T47D (cell line): ENCODE results near the gene GPR55.

ENCODE experiments used
- DNase-seq, 2 experiments: peaks; one replicate each; pipeline versions ENCODE4 v3.0.0 to v3.0.0-alpha.2; 2011 to 2012; ENCODE audit warnings: low read depth in 1 of 2, low spot score in 1 of 2
- JUND ChIP-seq: IDR thresholded peaks from 2 replicates; pipeline ENCODE4 v1.6.1; 2012; ENCODE audit warnings: low read depth
- in situ Hi-C: cut with HindIII; loops from 2 replicates; pipeline ENCODE4 v1.10.0; 2016; ENCODE audit warnings: low sequenced_read_pairs, low pct_unique_long_range_greater_than_20kb

GPR55 gene

DNA sequence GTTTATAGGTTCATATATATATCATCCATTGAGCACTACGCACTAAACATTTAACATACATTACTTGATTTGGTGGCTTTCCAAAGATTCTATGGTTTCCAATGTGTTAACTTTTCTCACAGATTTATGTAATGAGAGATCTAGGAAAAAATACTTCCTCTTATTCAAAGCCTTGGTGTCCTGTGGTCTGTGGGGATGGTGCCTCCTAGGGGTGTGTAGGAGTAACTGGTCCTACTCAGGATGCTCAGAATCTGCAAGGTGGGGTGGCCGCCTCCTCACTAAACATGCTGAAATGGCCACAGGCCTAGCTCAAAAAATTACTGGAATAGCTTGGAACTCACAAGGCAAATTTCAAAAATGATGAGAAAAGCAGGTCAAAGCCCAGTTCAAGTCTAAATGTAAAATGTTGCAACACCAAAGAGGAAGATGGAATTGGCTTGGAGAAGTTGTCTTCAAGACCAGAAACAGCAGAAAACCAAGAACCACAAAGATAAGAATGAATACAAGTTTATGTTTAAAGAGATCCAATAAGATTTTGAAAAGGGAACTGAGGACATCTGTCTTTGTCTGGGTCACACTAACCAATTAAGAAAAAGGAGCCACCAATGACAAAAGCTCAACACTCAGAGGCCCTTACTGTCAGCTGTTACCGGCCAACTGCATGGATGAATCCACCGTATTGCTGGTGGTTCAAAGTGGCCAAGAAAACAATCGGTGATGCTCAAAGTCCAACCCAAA is 11.5 kb downstream of the GPR55 start:
- in situ Hi-C loops: no loop called here
- no peak for DNase-seq
- TF ChIP-seq JUND: no peak

GRCh38 chr2:230912724-230913123 is 12.3 kb downstream of the GPR55 start:
- DNase-seq: no peak

DNA sequence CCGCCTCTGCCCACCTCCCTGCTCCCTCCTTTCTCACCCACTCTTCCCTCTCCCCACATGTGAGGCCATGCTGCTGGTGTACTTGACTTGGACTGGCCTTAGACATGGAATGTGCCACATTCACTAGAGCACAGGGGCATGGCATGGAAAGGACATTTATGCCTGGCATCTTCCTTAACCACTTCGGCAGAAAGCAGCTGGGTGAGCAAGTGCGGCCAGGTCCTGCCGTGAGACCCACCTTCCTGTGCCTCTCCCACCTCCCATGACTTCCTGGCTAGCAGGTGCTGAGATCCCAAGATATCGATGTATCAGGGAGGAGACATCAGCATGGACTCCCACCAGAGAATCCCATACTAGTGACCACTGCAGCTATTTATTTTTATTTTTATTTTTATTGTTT is 13.0 kb downstream of the GPR55 start:
- DNase-seq: no peak
- in situ Hi-C loops: no loop called here
- no peak for TF ChIP-seq JUND

More at GRCh38 chr2:230912724-230913123, 12.3 kb downstream of the GPR55 start:
- in situ Hi-C loops: no loop called here
- no peak for TF ChIP-seq JUND

DNA sequence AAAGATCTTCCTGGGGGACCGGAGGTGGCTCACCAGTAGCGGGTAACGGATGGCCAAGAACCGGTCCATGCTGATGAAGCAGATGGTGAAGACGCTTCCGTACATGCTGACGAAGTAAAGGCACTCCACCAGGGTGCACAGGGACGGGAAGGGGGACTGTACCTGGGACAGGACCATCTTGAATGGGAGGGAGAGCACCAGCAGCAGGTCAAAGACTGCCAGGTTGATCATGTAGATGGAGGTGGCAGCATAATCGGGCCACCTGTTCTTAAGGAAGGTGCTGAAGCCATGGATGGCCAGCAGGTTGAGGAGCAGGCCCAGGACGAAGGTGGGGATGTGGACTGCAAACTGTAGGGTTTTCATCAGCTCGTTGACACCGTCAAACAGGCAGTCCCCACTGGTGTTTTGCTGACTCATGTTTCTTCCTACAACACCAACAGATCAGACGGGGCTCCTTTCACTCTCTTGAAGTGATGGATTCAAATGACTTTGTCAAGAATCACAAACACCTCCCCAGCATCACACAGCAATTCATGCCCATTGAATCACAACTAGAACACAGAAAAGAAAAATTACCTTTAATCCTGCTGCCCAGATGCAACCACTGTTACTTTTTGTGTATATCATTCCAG is 14.4 kb downstream of the GPR55 start:
- no peak for DNase-seq
- in situ Hi-C loops: no loop called here
- TF ChIP-seq JUND: no peak

- DNase-seq: no peak
- in situ Hi-C loops: no loop called here
- TF ChIP-seq JUND: no peak
Observed at GRCh38 chr2:230909841-230910545, 15.0 kb downstream of the GPR55 start.

DNA sequence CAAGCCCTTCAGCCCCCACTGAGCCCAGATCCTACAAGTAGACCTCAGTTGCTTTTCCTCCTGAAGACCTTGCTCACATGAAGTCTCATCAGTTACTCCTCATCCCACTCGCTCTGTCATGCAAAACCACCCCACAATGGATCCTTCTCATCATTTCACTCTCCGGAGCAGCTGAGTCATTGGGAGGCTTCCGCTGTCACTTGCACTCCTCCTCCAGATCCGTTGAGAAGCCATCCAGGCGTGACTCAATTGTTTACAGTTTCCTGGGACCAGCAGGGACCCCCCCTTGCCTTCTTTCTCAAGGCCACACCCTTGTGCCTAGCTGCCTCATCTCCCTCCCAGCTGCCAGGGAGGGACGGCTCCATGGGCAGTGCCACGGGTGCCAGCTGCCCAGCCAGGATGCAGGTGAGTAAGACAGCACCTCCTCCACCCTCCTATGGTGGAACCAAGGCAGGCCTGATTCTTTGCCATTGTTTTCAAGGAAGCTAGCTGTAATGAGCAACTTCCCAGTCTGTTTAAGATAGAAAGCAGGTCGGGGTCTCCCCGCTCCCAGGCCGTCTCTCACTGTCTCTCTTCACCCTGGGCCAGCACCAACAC is 16.3 kb downstream of the GPR55 start:
- in situ Hi-C loops: no loop called here
- TF ChIP-seq JUND: no peak
- DNase-seq: no peak

- in situ Hi-C loops: no loop called here
- no peak for DNase-seq
- no peak for TF ChIP-seq JUND
Observed at GRCh38 chr2:230908092-230908594, 16.9 kb downstream of the GPR55 start.

DNA sequence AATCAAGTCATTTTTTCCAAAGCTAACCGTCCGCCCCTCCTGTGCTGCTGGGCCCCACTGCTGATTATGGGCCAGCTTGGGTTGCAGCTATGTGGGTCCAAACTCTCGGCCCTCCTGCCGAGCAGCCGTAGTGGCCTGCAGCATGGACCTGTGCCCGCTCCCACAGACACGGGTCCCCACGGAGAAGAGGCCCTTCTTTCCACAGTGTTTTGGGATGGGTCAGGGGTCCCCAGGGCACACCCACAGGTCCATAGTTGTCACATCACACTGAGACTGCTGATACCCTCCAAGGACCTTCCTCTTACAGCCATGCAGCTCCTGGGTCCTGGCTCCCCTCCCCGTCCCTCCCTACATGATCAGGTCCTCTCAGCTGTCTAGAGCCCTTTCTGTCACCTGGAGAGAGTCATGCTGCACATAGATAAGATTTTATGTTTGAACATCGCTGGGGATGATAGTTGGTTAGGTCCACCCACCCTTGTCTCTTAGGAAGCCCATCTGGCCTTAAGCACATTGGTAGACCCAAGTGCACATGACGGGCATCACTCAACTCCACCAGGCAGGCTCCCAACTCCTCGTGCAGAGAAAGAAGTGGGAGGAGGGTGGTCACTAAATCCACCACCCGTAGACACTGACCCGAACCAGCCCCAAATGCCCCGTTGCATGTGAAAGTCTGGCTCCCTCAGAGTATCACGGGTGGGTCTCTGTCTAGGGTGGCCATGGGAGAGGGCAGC is 17.5 kb downstream of the GPR55 start:
- in situ Hi-C loops: no loop called here
- no peak for DNase-seq
- TF ChIP-seq JUND: no peak

DNA sequence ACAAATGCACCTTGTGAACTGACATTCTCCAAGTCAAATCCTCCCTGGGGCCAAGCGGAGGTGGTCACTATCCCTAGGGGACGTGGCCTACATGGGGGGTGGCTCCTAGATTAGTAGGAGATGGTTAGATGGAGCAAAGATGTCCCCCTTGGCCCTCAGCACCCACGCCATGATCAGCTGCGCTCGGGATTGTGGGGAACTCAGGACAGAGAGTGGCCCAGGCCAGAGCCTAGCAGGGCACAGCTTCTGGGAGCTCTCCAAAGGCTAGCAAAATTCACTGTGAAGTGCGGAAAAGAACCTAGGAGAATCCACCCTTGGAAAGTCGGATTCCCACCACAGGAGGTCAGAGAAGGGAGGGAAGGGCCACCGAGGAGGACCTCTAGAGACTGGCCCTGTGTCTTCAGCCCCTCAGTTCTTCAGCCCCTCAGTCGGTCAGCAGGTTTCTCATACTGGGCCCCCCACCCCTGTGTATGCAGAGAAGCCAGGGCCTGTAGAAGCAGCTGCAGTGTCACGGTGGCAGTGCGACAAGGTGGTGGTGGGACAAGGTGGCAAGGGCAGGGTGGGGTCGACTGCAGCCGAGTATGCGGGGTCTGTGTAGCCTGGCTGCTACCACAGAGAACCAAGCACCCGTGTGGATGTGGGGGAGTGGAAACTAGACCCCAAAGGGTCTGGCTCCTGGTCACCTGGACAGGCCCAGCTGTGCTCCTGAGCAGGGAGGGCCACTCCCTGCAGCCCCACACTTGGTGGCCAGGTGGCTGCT is 18.4 kb downstream of the GPR55 start:
- DNase-seq: no peak
- in situ Hi-C loops: no loop called here
- no peak for TF ChIP-seq JUND

- no peak for DNase-seq
- TF ChIP-seq JUND: no peak
- in situ Hi-C loops: no loop called here
Observed at GRCh38 chr2:230905448-230906421, 19.3 kb downstream of the GPR55 start.
